Activated naive CD8-positive, alpha-beta T cell treated with anti-CD3 and anti-CD28 coated beads, Interleukin-2, amount 10 ng/mL, durations not matched to agents 7 days and 5 days (primary cell): ENCODE results near the gene LPIN2. TPM values are rescaled to one million over a fixed set of nuclear protein-coding genes. Genes with fewer than 3 reads are reported as not detected.

ENCODE experiments used
- ATAC-seq: fragments of 150-1000 bp; cut with Tn5 transposase; one replicate; pipeline ENCODE4 v1.10.0; 2021; ENCODE audit warnings: low read depth, moderate library complexity
- POLR2A ChIA-PET: fragments of 350-600 bp; sonication (Branson Sonifier 250); formaldehyde crosslinking; loops from one replicate; lab custom pipeline; 2021; ENCODE audit warnings: antibody characterized with exemption; lab: Charles Lee
- DNase-seq: peaks from one replicate; pipeline ENCODE4 v3.0.0; 2021
- H3K27ac Mint-ChIP-seq: one replicate; pipeline ENCODE4 v1.8.0; 2022; ENCODE audit warnings: mild to moderate bottlenecking, mixed read lengths
- H3K27me3 Mint-ChIP-seq: one replicate; pipeline ENCODE4 v1.8.0; 2022; ENCODE audit warnings: mild to moderate bottlenecking, moderate library complexity, mixed read lengths
- H3K36me3 Mint-ChIP-seq: one replicate; pipeline ENCODE4 v1.8.0; 2021; ENCODE audit warnings: mild to moderate bottlenecking, mixed read lengths
- H3K4me1 Mint-ChIP-seq: one replicate; pipeline ENCODE4 v1.8.0; 2021; ENCODE audit warnings: mixed read lengths
- H3K4me3 Mint-ChIP-seq: one replicate; pipeline ENCODE4 v1.8.0; 2022; ENCODE audit warnings: mild to moderate bottlenecking, moderate library complexity, mixed read lengths
- H3K9me3 Mint-ChIP-seq: one replicate; pipeline ENCODE4 v1.8.0; 2021; ENCODE audit warnings: mixed read lengths
- total RNA-seq, 2 experiments: library from RNA; stranded (reverse); gene quantifications; one replicate each; pipeline ENCODE4 v1.2.3, GENCODE V29; 2021

Gene LPIN2
- total RNA-seq, 2 experiments from 2014 or later: 91.0 to 93.9 TPM

DNA sequence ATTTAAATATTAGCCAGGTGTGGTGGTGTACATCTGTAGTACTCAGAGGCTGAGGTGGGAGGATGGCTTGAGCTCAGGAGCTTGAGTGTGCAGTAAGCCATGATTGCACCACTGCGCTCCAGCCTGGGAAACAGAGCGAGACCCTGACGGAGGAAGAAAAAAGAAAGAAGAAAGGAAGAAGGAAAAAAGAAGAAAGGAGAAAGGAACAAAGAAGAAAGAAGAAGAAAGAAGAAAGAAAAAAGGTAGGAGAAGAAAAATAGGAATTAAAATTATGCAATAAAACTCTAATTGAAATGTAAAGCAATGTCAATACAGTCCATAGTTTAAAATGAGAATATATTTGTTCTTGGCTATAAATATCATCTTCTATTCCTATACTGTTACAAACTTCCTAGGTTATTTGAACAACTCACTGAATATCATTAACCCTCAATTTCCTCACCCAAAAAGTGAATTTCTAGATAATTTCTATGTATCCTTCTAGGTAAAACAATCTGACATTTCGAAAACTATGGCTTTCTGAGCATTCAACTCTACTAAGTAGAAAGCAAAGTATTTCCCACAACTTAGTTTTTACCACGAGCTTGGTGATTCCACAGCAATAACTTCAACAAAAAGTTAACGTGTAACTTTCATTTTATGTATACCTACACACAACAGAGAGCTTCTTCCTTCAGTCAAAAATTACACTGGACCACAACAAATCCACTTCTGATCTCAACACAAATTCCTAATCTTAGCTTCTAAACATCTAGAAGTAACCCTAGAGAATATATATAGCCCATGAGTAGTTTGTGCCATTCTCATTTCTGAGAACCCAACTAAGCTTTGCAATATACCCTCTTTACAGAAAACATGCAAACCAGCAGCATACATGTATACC is 19.7 kb downstream of the LPIN2 start:
- H3K4me1 Mint-ChIP-seq: peaks cover 55% of the 10 kb centered on the region
- DNase-seq (no peak), ATAC-seq (peak; percentile 13)
- POLR2A ChIA-PET: interaction anchor here (0.6 to 4.8 kb wide), 6 partner anchors 20 to 254 kb away, joined by 3 to 39 read pairs (median 4); partner anchors contain the start of genes LPIN2 and MYL12A
- no peaks in the 10 kb centered on the region for H3K27me3 Mint-ChIP-seq
- H3K27ac Mint-ChIP-seq: peak overlapping the region; percentile 81
- peaks cover 27% of the 10 kb centered on the region for H3K36me3 Mint-ChIP-seq
- peaks cover 4% of the 10 kb centered on the region for H3K9me3 Mint-ChIP-seq
- peak overlapping the region; percentile 75 for H3K4me3 Mint-ChIP-seq

DNA sequence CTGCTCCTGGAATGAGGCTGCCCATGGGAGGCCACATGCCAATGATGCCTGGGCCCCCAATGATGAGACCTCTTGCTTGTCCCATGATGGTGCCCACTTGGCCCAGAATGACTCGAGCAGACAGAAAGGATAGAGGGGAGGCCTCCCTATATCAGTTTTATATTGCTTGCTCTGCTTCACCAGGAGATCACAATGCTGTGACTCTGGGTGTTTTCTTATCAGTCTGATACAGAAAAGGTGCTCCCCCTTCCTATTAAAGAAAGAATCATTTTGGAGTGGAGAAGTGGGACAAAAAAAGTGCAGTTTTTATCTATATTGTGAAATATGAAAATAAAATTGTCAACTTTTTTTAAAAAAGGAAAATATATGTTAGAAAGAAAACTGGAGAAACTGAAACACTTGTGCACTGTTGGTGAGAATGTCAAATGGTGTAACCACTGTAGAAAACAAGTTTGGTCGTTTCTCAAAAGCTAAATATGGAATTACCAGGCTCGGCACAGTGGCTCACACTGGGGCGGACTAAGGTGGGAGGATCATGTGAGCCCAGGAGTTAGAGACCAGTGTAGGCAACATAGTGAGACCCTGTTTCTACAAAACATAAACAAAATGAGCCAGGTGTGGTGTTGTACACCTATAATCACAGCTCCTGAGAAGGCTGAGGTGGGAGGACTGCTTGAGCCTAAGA is 21.8 kb downstream of the LPIN2 start:
- ATAC-seq: no peak
- H3K27me3 Mint-ChIP-seq: no peaks in the 10 kb centered on the region
- POLR2A ChIA-PET: interaction anchor here (1.2 kb wide), 1 partner anchor 72 kb away, joined by 3 read pairs; no protein-coding TSS in a partner anchor
- no peak for DNase-seq
- peak overlapping the region; percentile 67 for H3K27ac Mint-ChIP-seq
- peaks cover 4% of the 10 kb centered on the region for H3K9me3 Mint-ChIP-seq
- H3K36me3 Mint-ChIP-seq: peaks cover 29% of the 10 kb centered on the region
- H3K4me3 Mint-ChIP-seq: peak overlapping the region; percentile 12
- peaks cover 51% of the 10 kb centered on the region for H3K4me1 Mint-ChIP-seq

- no peak for ATAC-seq
- Mint-ChIP-seq H3K4me3 (no peak overlapping the region), H3K4me1 (peaks cover 45% of the 10 kb centered on the region), H3K9me3 (peaks cover 4% of the 10 kb centered on the region), H3K36me3 (peaks cover 29% of the 10 kb centered on the region), H3K27me3 (no peaks in the 10 kb centered on the region), H3K27ac (no peak overlapping the region)
- POLR2A ChIA-PET: interaction anchor here (0.6 to 1.4 kb wide), 3 partner anchors 28 to 132 kb away, joined by 3 to 4 read pairs (median 3); no protein-coding TSS in a partner anchor
- DNase-seq: no peak
These were observed 24.8 kb downstream of the LPIN2 start for GRCh38 chr18:2987876-2988790.

DNA sequence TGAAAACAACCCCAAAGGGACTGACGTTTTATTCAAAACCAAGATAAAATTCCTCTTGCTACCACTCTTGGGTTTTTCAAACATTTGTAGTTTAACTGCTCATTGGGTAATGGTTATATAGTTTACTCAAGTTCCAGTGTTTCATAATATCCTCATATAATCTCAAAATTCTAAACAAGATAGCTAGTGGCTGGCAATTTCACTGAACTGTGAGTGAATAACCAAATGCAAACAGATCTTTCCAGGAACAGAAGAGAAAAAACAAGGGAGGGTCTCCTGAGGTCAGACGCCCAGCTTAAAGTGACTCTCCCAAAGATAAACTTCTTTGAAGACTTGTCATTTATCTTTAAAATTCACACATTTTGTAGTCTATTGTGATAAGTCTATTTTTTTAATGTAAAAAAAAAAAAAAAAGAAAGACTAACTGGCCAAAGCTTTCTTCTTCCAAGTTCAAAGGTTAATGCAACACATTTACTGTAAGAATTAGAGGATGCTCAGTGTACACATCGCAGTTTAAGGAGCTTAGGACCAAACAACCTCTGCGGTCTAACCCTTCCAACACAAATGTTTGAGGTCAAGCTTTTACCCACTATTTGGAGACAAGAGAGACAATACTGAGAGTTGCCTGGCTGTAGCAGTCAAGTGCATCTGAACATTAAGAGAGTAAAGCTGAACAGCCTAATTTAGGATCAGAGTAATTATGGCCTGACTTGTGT is 26.6 kb downstream of the LPIN2 start:
- H3K27ac Mint-ChIP-seq: no peak overlapping the region
- no peak for ATAC-seq
- POLR2A ChIA-PET: interaction anchor here (0.6 to 5.4 kb wide), 13 partner anchors 8 to 275 kb away, joined by 3 to 60 read pairs (median 6); partner anchors contain the start of gene MYL12A
- no peaks in the 10 kb centered on the region for H3K27me3 Mint-ChIP-seq
- H3K9me3 Mint-ChIP-seq: peaks cover 1% of the 10 kb centered on the region
- peaks cover 43% of the 10 kb centered on the region for H3K4me1 Mint-ChIP-seq
- no peak for DNase-seq
- H3K36me3 Mint-ChIP-seq: peaks cover 23% of the 10 kb centered on the region
- no peak overlapping the region for H3K4me3 Mint-ChIP-seq

- ATAC-seq: peak; percentile 35
- no peak overlapping the region for H3K27ac Mint-ChIP-seq
- no peak for DNase-seq
- H3K9me3 Mint-ChIP-seq: no peaks in the 10 kb centered on the region
- no peak overlapping the region for H3K4me3 Mint-ChIP-seq
- no peaks in the 10 kb centered on the region for H3K27me3 Mint-ChIP-seq
- POLR2A ChIA-PET: interaction anchor here (0.6 to 5.4 kb wide), 13 partner anchors 9 to 275 kb away, joined by 3 to 60 read pairs (median 6); partner anchors contain the start of gene MYL12A
- peaks cover 21% of the 10 kb centered on the region for H3K36me3 Mint-ChIP-seq
- peaks cover 44% of the 10 kb centered on the region for H3K4me1 Mint-ChIP-seq
These were observed 27.3 kb downstream of the LPIN2 start for GRCh38 chr18:2985628-2986027.

DNA sequence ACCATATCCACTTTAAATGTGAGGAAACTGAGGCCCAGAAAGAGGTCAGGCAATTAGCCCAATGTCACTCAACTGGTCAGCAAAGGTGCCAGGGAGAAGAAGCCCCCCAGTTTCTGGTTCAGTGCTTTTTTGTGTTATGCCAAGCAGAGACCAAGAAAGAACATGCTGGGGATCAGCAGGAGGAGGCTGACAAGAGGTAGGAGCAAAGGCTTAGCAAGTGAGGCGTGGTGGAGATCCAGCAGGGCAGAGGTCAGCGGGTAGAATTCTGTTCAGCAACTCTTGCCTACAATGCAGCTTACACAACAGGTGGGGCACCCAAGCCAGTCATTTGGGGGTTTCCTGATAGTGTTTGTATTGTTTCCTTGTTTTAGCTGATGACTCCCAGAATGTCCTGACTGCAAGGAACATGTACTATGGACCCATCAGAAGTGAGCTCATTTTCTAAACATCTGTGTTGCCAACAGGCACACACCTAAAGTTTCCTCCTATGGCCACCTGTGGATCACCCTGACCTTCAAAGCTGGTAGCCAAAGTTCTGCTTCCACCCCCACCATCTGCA is 28.2 kb downstream of the LPIN2 start:
- Mint-ChIP-seq H3K4me3 (peak overlapping the region; percentile 29), H3K4me1 (peaks cover 52% of the 10 kb centered on the region), H3K27ac (peak overlapping the region; percentile 60), H3K27me3 (no peaks in the 10 kb centered on the region), H3K36me3 (peaks cover 12% of the 10 kb centered on the region), H3K9me3 (no peaks in the 10 kb centered on the region)
- POLR2A ChIA-PET: interaction anchor here (0.6 to 5.4 kb wide), 12 partner anchors 10 to 264 kb away, joined by 3 to 60 read pairs (median 6); partner anchors contain the start of gene MYL12A
- DNase-seq: no peak
- no peak for ATAC-seq

GRCh38 chr18:2984091-2984490 is 28.9 kb downstream of the LPIN2 start:
- H3K27me3 Mint-ChIP-seq: no peaks in the 10 kb centered on the region
- DNase-seq (no peak), ATAC-seq (no peak)
- H3K4me3 Mint-ChIP-seq: peak overlapping the region; percentile 29
- peak overlapping the region; percentile 60 for H3K27ac Mint-ChIP-seq
- H3K9me3 Mint-ChIP-seq: no peaks in the 10 kb centered on the region
- peaks cover 8% of the 10 kb centered on the region for H3K36me3 Mint-ChIP-seq
- POLR2A ChIA-PET: interaction anchor here (5.4 kb wide), 1 partner anchor 24 kb away, joined by 60 read pairs; no protein-coding TSS in a partner anchor
- H3K4me1 Mint-ChIP-seq: peaks cover 56% of the 10 kb centered on the region

GRCh38 chr18:2983296-2983695 is 29.6 kb downstream of the LPIN2 start:
- DNase-seq (no peak), ATAC-seq (no peak)
- peak overlapping the region; percentile 94 for H3K27ac Mint-ChIP-seq
- POLR2A ChIA-PET: interaction anchor here (0.6 to 5.4 kb wide), 9 partner anchors 12 to 518 kb away, joined by 3 to 60 read pairs (median 4); partner anchors contain the start of genes LPIN2 and MYL12A
- peaks cover 56% of the 10 kb centered on the region for H3K4me1 Mint-ChIP-seq
- no peaks in the 10 kb centered on the region for H3K27me3 Mint-ChIP-seq
- H3K36me3 Mint-ChIP-seq: peaks cover 15% of the 10 kb centered on the region
- no peaks in the 10 kb centered on the region for H3K9me3 Mint-ChIP-seq
- peak overlapping the region; percentile 89 for H3K4me3 Mint-ChIP-seq

DNA sequence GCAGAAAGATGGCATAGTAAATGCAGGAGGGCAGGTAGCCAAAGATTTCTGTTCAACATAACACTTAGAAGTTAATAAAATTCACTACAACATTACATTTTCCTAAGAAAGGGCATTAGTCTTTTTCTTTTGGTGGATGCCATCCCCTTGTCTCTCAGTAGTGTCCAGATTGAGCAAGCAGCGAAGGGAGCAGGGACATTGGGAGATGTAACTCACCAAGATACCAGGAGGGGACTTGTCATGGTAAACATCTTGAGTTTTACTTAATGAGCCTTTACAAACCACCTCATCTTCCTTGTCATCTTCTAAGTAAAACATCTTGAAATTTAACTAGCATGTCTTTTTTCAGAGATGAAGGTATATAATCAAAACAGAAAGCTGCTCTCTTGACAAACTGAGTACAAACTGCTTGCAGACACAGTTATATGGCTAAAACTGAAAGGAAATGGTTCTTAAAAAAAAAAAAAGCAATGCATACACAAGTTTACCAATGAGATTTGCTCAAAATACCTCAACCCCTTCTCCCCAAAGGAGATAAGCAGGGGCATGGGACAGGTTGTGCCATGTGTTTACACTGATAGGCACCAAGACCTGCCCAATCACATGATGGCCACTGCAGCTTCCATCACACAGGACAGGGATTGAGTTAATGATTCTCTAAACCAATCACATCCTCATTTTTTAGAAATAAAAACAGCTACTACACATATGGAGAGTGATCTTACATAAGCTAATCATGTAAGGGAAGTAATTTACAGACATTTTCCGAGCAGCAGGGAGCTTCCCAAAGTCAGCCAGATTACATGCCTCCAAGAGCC is 30.3 kb downstream of the LPIN2 start:
- peak; percentile 53 for ATAC-seq
- H3K4me3 Mint-ChIP-seq: peak overlapping the region; percentile 89
- H3K4me1 Mint-ChIP-seq: peaks cover 57% of the 10 kb centered on the region
- POLR2A ChIA-PET: interaction anchor here (0.6 to 5.4 kb wide), 11 partner anchors 11 to 519 kb away, joined by 3 to 60 read pairs (median 4); partner anchors contain the start of genes LPIN2 and MYL12A
- H3K36me3 Mint-ChIP-seq: peaks cover 18% of the 10 kb centered on the region
- no peaks in the 10 kb centered on the region for H3K27me3 Mint-ChIP-seq
- peak overlapping the region; percentile 94 for H3K27ac Mint-ChIP-seq
- no peaks in the 10 kb centered on the region for H3K9me3 Mint-ChIP-seq
- DNase-seq: no peak

DNA sequence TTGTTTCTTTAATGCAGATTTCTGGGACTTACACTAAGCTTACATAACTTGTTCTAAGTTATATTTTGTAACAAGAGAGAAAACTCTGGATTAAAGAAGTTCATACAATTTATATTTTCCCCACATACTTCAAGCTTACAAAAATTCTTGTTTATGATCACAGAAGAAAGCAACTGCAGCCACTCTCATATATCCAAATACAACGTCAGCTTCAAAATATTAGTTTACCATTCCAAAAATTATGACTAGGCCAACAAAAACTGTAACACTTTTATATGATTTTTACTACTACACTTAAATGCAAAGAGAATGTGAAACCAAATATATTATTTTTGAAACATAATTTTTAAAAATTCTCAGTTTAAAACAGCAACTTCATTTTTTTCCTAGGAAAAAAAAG is 30.9 kb downstream of the LPIN2 start:
- Mint-ChIP-seq H3K9me3 (no peaks in the 10 kb centered on the region), H3K27me3 (no peaks in the 10 kb centered on the region), H3K27ac (peak overlapping the region; percentile 94), H3K4me3 (peak overlapping the region; percentile 89), H3K4me1 (peaks cover 62% of the 10 kb centered on the region), H3K36me3 (peaks cover 21% of the 10 kb centered on the region)
- POLR2A ChIA-PET: interaction anchor here (0.6 to 5.4 kb wide), 8 partner anchors 11 to 619 kb away, joined by 3 to 60 read pairs (median 7); partner anchors contain the start of genes LPIN2 and MYL12A
- DNase-seq (no peak), ATAC-seq (no peak)
